ENCODE data around the gene TSPAN9.

The TSPAN9 gene

GRCh38 chr12:3326156-3326849 is 249.1 kb downstream of the TSPAN9 start:
- DNase-seq: no peak

GRCh38 chr12:3326850-3327780 is 249.9 kb downstream of the TSPAN9 start:
- no peak for DNase-seq

GRCh38 chr12:3328081-3328480 is 250.9 kb downstream of the TSPAN9 start:
- no peak for DNase-seq

- no peak for DNase-seq
These were observed 251.4 kb downstream of the TSPAN9 start for GRCh38 chr12:3328571-3328970.

GRCh38 chr12:3329361-3329760 is 252.2 kb downstream of the TSPAN9 start:
- no peak for DNase-seq

- DNase-seq: no peak
These were observed 253.9 kb downstream of the TSPAN9 start for GRCh38 chr12:3330976-3331510.

- DNase-seq: no peak
These were observed 255.0 kb downstream of the TSPAN9 start for GRCh38 chr12:3332188-3332587.

GRCh38 chr12:3333583-3333982 is 256.4 kb downstream of the TSPAN9 start:
- DNase-seq: no peak

- no peak for DNase-seq
These were observed 256.8 kb downstream of the TSPAN9 start for GRCh38 chr12:3333991-3334391.

- no peak for DNase-seq
These were observed 257.9 kb downstream of the TSPAN9 start for GRCh38 chr12:3335078-3335487.
